Dedifferentiated amniotic fluid mesenchymal stem cell (primary cell): Measurements from ENCODE around the gene C11orf87.

Source experiments
- DNase-seq: peaks from one replicate; pipeline ENCODE4 v3.0.0-alpha.2; 2016; ENCODE audit errors: extremely low spot score

C11orf87 gene

GRCh38 chr11:109421981-109422869 lies at the start of gene C11orf87:
TSS of gene C11orf87 (plus strand) at chr11:109422190. CDS start at chr11:109423634, 1,444 bp downstream.
- no peak for DNase-seq

GRCh38 chr11:109374032-109374431 lies 48.0 kb upstream of the C11orf87 start:
- no peak for DNase-seq

- no peak for DNase-seq
Observed at GRCh38 chr11:109374441-109374840, 47.5 kb upstream of the C11orf87 start.

- DNase-seq: no peak
Observed at GRCh38 chr11:109377039-109377742, 44.8 kb upstream of the C11orf87 start.

GRCh38 chr11:109378034-109378433 lies 44.0 kb upstream of the C11orf87 start:
- DNase-seq: no peak

- no peak for DNase-seq
Observed at GRCh38 chr11:109383306-109383705, 38.7 kb upstream of the C11orf87 start.

- DNase-seq: no peak
Observed at GRCh38 chr11:109384873-109385272, 37.1 kb upstream of the C11orf87 start.

- DNase-seq: no peak
Observed at GRCh38 chr11:109388982-109389381, 33.0 kb upstream of the C11orf87 start.

- DNase-seq: no peak
Observed at GRCh38 chr11:109390752-109391151, 31.2 kb upstream of the C11orf87 start.

GRCh38 chr11:109401545-109401944 lies 20.4 kb upstream of the C11orf87 start:
- DNase-seq: no peak

GRCh38 chr11:109405671-109406070 lies 16.3 kb upstream of the C11orf87 start:
- no peak for DNase-seq

GRCh38 chr11:109416601-109417000 lies 5.4 kb upstream of the C11orf87 start:
- DNase-seq: no peak

- DNase-seq: no peak
Observed at GRCh38 chr11:109422870-109423465, 978 bp downstream of the C11orf87 start.

- DNase-seq: no peak
Observed at GRCh38 chr11:109423466-109424190, 1.6 kb downstream of the C11orf87 start.

GRCh38 chr11:109424901-109425300 lies 2.9 kb downstream of the C11orf87 start:
- no peak for DNase-seq

GRCh38 chr11:109425554-109425953 lies 3.6 kb downstream of the C11orf87 start:
- DNase-seq: no peak

- DNase-seq: no peak
Observed at GRCh38 chr11:109426442-109427240, 4.7 kb downstream of the C11orf87 start.

- peak; percentile 16 for DNase-seq
Observed at GRCh38 chr11:109432105-109432504, 10.1 kb downstream of the C11orf87 start.

GRCh38 chr11:109433753-109434256 lies 11.8 kb downstream of the C11orf87 start:
- DNase-seq: no peak

- no peak for DNase-seq
Observed at GRCh38 chr11:109435121-109435742, 13.2 kb downstream of the C11orf87 start.
